ENCODE results near the gene PRKAG2. TPM values are rescaled to one million over a fixed set of nuclear protein-coding genes. Genes with fewer than 3 reads are reported as not detected.

PRKAG2 gene
- total RNA-seq, 2 experiments from 2014 or later, result 39.3 to 42.3 TPM

DNA sequence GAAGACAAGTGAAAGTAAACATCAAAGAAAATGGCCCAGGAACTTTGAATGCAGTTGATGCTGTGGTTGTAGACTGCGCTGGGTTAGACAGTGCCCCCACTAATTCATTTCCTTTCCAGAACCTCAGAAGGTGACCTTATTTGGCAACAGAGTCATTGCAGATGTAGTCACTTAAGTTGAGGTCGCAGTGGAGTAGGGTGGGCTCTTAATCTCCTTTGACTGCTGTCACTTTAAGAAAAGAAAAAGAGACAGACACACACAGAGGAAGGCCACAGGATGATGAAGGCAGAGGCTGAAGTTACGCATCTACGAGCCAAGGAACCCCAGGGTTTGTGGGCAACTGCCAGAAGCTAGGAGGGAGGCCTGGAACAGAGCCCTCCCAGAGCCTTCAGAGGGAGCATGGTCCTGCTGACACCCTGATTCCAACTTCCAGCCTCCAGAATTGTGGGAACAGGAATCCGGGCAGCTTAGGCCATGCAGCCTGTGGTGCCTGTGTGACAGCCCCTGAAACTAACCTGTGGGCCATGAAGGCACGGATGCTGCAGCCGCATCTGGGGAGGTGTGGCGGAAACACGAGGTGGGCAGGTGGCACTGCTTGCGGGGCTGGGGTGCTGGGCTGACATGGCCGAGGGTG lies 107.6 kb downstream of the PRKAG2 start:
- Mint-ChIP-seq H3K4me1 (ENCODE audit: low read depth) (peaks cover 64% of the 10 kb centered on the region), H3K27me3 (no peaks in the 10 kb centered on the region), H3K9me3 (no peaks in the 10 kb centered on the region), H3K27ac (peak overlapping the region; percentile 89), H3K4me3 (peak overlapping the region; percentile 54), H3K36me3 (ENCODE audit: low read depth) (peaks cover 3% of the 10 kb centered on the region)
- Histone ChIP-seq H3K4me1 (ENCODE audit: insufficient read depth, low read length) (peaks cover 58% of the 10 kb centered on the region), H3K36me3 (ENCODE audit: insufficient read depth, low read length) (peaks cover 10% of the 10 kb centered on the region), H3K27ac (ENCODE audit: low read depth in 1 of 2, low read length in 2 of 2) (peak overlapping the region; percentile 68 to 80), H3K4me3 (ENCODE audit: low read length) (peak overlapping the region; percentile 33), H3K9me3 (ENCODE audit: control insufficient read depth in 1 of 2, insufficient read depth in 1 of 2, low read length in 2 of 2) (no peaks in the 10 kb centered on the region), H3K27me3 (ENCODE audit: control insufficient read depth in 1 of 2, insufficient read depth in 2 of 2, low read length in 2 of 2) (no peaks in the 10 kb centered on the region)
- DNase-seq (peak in 13 of 14 experiments; percentile 15 to 81 (median 26)), ATAC-seq (ENCODE audit: poor library complexity) (peak; percentile 88)
- TF ChIP-seq, protein P1, sequence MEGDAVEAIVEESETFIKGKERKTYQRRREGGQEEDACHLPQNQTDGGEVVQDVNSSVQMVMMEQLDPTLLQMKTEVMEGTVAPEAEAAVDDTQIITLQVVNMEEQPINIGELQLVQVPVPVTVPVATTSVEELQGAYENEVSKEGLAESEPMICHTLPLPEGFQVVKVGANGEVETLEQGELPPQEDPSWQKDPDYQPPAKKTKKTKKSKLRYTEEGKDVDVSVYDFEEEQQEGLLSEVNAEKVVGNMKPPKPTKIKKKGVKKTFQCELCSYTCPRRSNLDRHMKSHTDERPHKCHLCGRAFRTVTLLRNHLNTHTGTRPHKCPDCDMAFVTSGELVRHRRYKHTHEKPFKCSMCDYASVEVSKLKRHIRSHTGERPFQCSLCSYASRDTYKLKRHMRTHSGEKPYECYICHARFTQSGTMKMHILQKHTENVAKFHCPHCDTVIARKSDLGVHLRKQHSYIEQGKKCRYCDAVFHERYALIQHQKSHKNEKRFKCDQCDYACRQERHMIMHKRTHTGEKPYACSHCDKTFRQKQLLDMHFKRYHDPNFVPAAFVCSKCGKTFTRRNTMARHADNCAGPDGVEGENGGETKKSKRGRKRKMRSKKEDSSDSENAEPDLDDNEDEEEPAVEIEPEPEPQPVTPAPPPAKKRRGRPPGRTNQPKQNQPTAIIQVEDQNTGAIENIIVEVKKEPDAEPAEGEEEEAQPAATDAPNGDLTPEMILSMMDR (IDR thresholded peaks at IDR 0.05), result no peak
- ChIA-PET POLR2A (interaction anchor here (1.5 kb wide), 1 partner anchor 108 kb away, joined by 4 read pairs; the partner anchor contains the start of gene PRKAG2), CTCF (interaction anchor here (1.5 to 1.6 kb wide), 2 partner anchors 13 to 138 kb away, joined by 4 to 8 read pairs; no protein-coding TSS in a partner anchor)
- intact Hi-C loops (cut with DNase I, micrococcal nuclease), result loop anchor here in 1 of 2 experiments (2.0 to 10.0 kb wide), 2 partner anchors 13 to 165 kb away; no protein-coding TSS in a partner anchor

DNA sequence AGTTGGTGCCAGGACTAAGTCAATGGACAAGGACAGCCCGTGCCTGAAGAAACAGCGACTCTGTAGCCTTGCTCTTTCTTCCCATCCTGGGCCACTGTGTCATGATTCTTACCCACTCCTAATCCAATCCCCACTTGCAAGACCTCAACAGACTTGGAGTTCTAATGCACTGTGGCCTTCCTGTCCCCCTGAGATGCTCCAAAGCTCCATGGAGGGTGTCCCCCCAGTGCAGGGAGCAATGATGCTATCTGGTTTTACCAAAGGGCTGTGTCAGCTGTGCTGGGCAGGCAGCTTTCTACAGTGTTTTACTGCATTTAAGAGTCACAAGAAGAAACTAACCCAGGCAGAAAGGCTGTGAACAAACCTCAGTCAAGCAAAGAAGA lies 108.1 kb downstream of the PRKAG2 start:
- Histone ChIP-seq H3K4me3 (ENCODE audit: low read length) (peak overlapping the region; percentile 33), H3K9me3 (ENCODE audit: control insufficient read depth in 1 of 2, insufficient read depth in 1 of 2, low read length in 2 of 2) (no peaks in the 10 kb centered on the region), H3K27me3 (ENCODE audit: control insufficient read depth in 1 of 2, insufficient read depth in 2 of 2, low read length in 2 of 2) (no peaks in the 10 kb centered on the region), H3K36me3 (ENCODE audit: insufficient read depth, low read length) (peaks cover 6% of the 10 kb centered on the region), H3K27ac (ENCODE audit: low read depth in 1 of 2, low read length in 2 of 2) (peak overlapping the region; percentile 73 to 80), H3K4me1 (ENCODE audit: insufficient read depth, low read length) (peaks cover 58% of the 10 kb centered on the region)
- peaks cover 64% of the 10 kb centered on the region for H3K4me1 Mint-ChIP-seq (ENCODE audit: low read depth)
- peak overlapping the region; percentile 54 for H3K4me3 Mint-ChIP-seq
- TF ChIP-seq, protein P1 (IDR thresholded peaks at IDR 0.05), result no peak
- ATAC-seq (ENCODE audit: poor library complexity) (no peak), DNase-seq (peak in 2 of 14 experiments; percentile 7 to 8)
- H3K9me3 Mint-ChIP-seq, result no peaks in the 10 kb centered on the region
- intact Hi-C loops (cut with DNase I, micrococcal nuclease), result loop anchor here in 1 of 2 experiments (2.0 to 10.0 kb wide), 2 partner anchors 14 to 166 kb away; no protein-coding TSS in a partner anchor
- H3K36me3 Mint-ChIP-seq (ENCODE audit: low read depth), result no peaks in the 10 kb centered on the region
- H3K27me3 Mint-ChIP-seq, result no peaks in the 10 kb centered on the region
- ChIA-PET CTCF (interaction anchor here (1.3 to 1.6 kb wide), 2 partner anchors 13 to 137 kb away, joined by 4 to 5 read pairs; no protein-coding TSS in a partner anchor), POLR2A (interaction anchor here (1.5 kb wide), 1 partner anchor 108 kb away, joined by 4 read pairs; the partner anchor contains the start of gene PRKAG2)
- peak overlapping the region; percentile 89 for H3K27ac Mint-ChIP-seq

DNA sequence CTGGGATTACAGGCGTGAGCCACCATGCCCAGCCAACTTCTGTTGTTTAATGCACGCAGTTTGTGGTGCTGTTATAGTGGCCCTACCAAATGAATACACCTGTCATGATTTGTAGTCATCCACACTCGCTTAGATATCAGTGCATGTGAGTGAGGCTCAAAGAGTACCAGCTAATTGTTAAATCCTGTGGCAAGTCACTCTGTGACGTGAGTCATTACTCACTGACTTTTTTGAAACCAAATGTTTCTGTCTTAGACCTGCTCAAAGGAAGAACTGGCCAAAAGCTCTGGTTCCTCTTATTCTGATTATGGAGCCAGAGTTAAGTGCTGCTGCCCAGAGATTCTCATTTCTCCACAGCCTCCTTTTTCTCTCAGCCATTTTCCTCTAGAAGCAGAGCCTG lies 109.4 kb downstream of the PRKAG2 start:
- peaks cover 58% of the 10 kb centered on the region for H3K4me1 ChIP-seq (ENCODE audit: insufficient read depth, low read length)
- no peaks in the 10 kb centered on the region for H3K27me3 Mint-ChIP-seq
- ChIA-PET POLR2A (interaction anchor here (0.6 to 1.1 kb wide), 2 partner anchors 15 to 109 kb away, joined by 3 read pairs; partner anchors contain the start of gene PRKAG2), CTCF (interaction anchor here (1.3 to 1.6 kb wide), 2 partner anchors 15 to 136 kb away, joined by 4 to 5 read pairs; no protein-coding TSS in a partner anchor)
- peaks cover 64% of the 10 kb centered on the region for H3K4me1 Mint-ChIP-seq (ENCODE audit: low read depth)
- TF ChIP-seq, protein P1 (IDR thresholded peaks at IDR 0.05), result no peak
- no peak overlapping the region for H3K4me3 ChIP-seq (ENCODE audit: low read length)
- H3K9me3 ChIP-seq (ENCODE audit: control insufficient read depth in 1 of 2, insufficient read depth in 1 of 2, low read length in 2 of 2), result no peaks in the 10 kb centered on the region
- ATAC-seq (ENCODE audit: poor library complexity), result no peak
- H3K27ac ChIP-seq (ENCODE audit: low read depth in 1 of 2, low read length in 2 of 2), result peak overlapping the region; percentile 73 to 80
- H3K9me3 Mint-ChIP-seq, result no peaks in the 10 kb centered on the region
- H3K27me3 ChIP-seq (ENCODE audit: control insufficient read depth in 1 of 2, insufficient read depth in 2 of 2, low read length in 2 of 2), result no peaks in the 10 kb centered on the region
- peaks cover 6% of the 10 kb centered on the region for H3K36me3 ChIP-seq (ENCODE audit: insufficient read depth, low read length)
- intact Hi-C loops (cut with DNase I, micrococcal nuclease), result loop anchor here in 1 of 2 experiments (10.0 kb wide), 1 partner anchor 167 kb away; no protein-coding TSS in a partner anchor
- peak overlapping the region; percentile 89 for H3K27ac Mint-ChIP-seq
- no peak overlapping the region for H3K4me3 Mint-ChIP-seq
- DNase-seq, result peak in 2 of 14 experiments; percentile 26 to 41
- H3K36me3 Mint-ChIP-seq (ENCODE audit: low read depth), result no peaks in the 10 kb centered on the region
